ENCODE measurements around the gene DRGX.

DRGX gene

GRCh38 chr10:49395741-49396665, at the start of gene DRGX:
Gene DRGX, minus strand, starts transcription at chr10:49396089. Its CDS starts 649 bp downstream, at chr10:49395440.
- no peak for DNase-seq

- DNase-seq, result no peak
These were observed 48.5 kb upstream of the DRGX start for GRCh38 chr10:49444349-49444748.

GRCh38 chr10:49442863-49443262, 47.0 kb upstream of the DRGX start:
- DNase-seq, result no peak

GRCh38 chr10:49441488-49442476, 45.9 kb upstream of the DRGX start:
- no peak for DNase-seq

- DNase-seq, result no peak
These were observed 39.3 kb upstream of the DRGX start for GRCh38 chr10:49435225-49435624.

GRCh38 chr10:49433069-49433468, 37.2 kb upstream of the DRGX start:
- no peak for DNase-seq

GRCh38 chr10:49431426-49431825, 35.5 kb upstream of the DRGX start:
- no peak for DNase-seq

- no peak for DNase-seq
These were observed 33.6 kb upstream of the DRGX start for GRCh38 chr10:49429458-49429857.

GRCh38 chr10:49426490-49427360, 30.8 kb upstream of the DRGX start:
- no peak for DNase-seq

GRCh38 chr10:49419005-49419404, 23.1 kb upstream of the DRGX start:
- DNase-seq, result no peak

- DNase-seq, result no peak
These were observed 22.4 kb upstream of the DRGX start for GRCh38 chr10:49418328-49418727.

GRCh38 chr10:49418053-49418326, 22.1 kb upstream of the DRGX start:
- no peak for DNase-seq

- DNase-seq, result no peak
These were observed 21.6 kb upstream of the DRGX start for GRCh38 chr10:49417311-49418052.

- no peak for DNase-seq
These were observed 20.0 kb upstream of the DRGX start for GRCh38 chr10:49415846-49416245.

- no peak for DNase-seq
These were observed 19.2 kb upstream of the DRGX start for GRCh38 chr10:49415109-49415508.

- no peak for DNase-seq
These were observed 18.6 kb upstream of the DRGX start for GRCh38 chr10:49414496-49414895.

- DNase-seq, result no peak
These were observed 16.7 kb upstream of the DRGX start for GRCh38 chr10:49412571-49412970.

- DNase-seq, result no peak
These were observed 14.6 kb upstream of the DRGX start for GRCh38 chr10:49410365-49411074.

GRCh38 chr10:49409755-49410154, 13.9 kb upstream of the DRGX start:
- DNase-seq, result no peak

- DNase-seq, result no peak
These were observed 12.8 kb upstream of the DRGX start for GRCh38 chr10:49408519-49409306.
